Sigmoid colon (tissue), 4 donors: ENCODE results near the gene SWSAP1.

Experiments used
- CTCF ChIP-seq, 4 experiments: fragments of 450-650 bp in 3 of 4; fragments of 200-600 bp in 1 of 4; IDR thresholded peaks; one replicate each; pipeline ENCODE4 v1.5.1; 2016 to 2019; ENCODE audit warnings: antibody characterized with exemption in 4 of 4, mild to moderate bottlenecking in 3 of 4, moderate library complexity in 2 of 4
- POLR2AphosphoS5 ChIP-seq, 4 donors: sonication (generic); formaldehyde crosslinking; IDR thresholded peaks; one replicate each; pipeline ENCODE4 v1.6.1; 2017; ENCODE audit warnings: antibody characterized with exemption in 4 of 4

DNA sequence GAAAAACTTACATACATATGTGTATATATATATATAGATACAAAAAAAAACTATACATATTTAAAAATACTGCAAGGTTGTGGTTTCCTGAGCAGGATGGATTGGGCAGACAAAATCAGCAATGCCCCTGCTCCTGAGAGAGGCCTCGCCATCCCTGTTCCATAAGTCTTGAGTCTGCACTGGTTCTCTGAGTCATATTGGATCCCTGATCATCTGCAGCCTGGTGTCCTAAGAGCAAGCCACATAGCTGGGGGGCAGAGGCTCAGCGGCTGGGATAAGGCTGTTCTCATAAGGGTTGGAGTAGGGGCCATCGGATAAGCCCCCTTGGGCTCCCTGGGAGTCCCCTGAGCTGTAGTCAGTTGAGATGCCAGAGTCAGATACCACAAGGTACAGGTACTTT lies 3.3 kb downstream of the SWSAP1 start:
- TF ChIP-seq POLR2AphosphoS5 (IDR thresholded peaks at IDR 0.05): no peak
- TF ChIP-seq CTCF (IDR thresholded peaks at IDR 0.05): no peak
